Nephron progenitor cell (in vitro differentiated cells): ENCODE measurements around the gene DPF3.

ENCODE experiments used
- DNase-seq: peaks from one replicate; pipeline ENCODE4 v3.0.0; 2021
- H3K27ac Mint-ChIP-seq: 2 replicates; pipeline ENCODE4 v1.8.0; 2021; ENCODE audit warnings: mild to moderate bottlenecking, moderate library complexity, mixed read lengths
- H3K27me3 Mint-ChIP-seq: 2 replicates; pipeline ENCODE4 v1.8.0; 2021; ENCODE audit warnings: mild to moderate bottlenecking, low read depth, mixed read lengths; ENCODE audit not compliant: poor library complexity
- H3K36me3 Mint-ChIP-seq: 2 replicates; pipeline ENCODE4 v1.8.0; 2021; ENCODE audit warnings: low read depth, mixed read lengths
- H3K4me1 Mint-ChIP-seq: 2 replicates; pipeline ENCODE4 v1.8.0; 2021; ENCODE audit warnings: mixed read lengths
- H3K4me3 Mint-ChIP-seq: 2 replicates; pipeline ENCODE4 v1.8.0; 2021; ENCODE audit warnings: mild to moderate bottlenecking, moderate library complexity, mixed read lengths
- H3K9me3 Mint-ChIP-seq: 2 replicates; pipeline ENCODE4 v1.8.0; 2021; ENCODE audit warnings: mild to moderate bottlenecking, moderate library complexity, mixed read lengths
- CTCF ChIP-seq: fragments of 200-600 bp; sonication (generic); IDR thresholded peaks from 2 replicates; pipeline ENCODE4 v1.5.0; 2021; ENCODE audit warnings: antibody characterized with exemption

The DPF3 gene

GRCh38 chr14:72715215-72715849 is 178.6 kb downstream of the DPF3 start:
- no peak for TF ChIP-seq CTCF

GRCh38 chr14:72714871-72715214 is 179.1 kb downstream of the DPF3 start:
- H3K36me3 Mint-ChIP-seq = peaks cover 19% of the 10 kb centered on the region
- no peak for DNase-seq
- H3K27me3 Mint-ChIP-seq = peaks cover 3% of the 10 kb centered on the region
- no peak overlapping the region for H3K27ac Mint-ChIP-seq
- no peak for TF ChIP-seq CTCF
- H3K4me3 Mint-ChIP-seq = no peak overlapping the region
- H3K4me1 Mint-ChIP-seq = peaks cover 31% of the 10 kb centered on the region
- no peaks in the 10 kb centered on the region for H3K9me3 Mint-ChIP-seq

More at GRCh38 chr14:72715215-72715849, 178.6 kb downstream of the DPF3 start:
- H3K4me3 Mint-ChIP-seq = no peak overlapping the region
- H3K36me3 Mint-ChIP-seq = peaks cover 19% of the 10 kb centered on the region
- H3K27ac Mint-ChIP-seq = peak overlapping the region; percentile 88
- H3K27me3 Mint-ChIP-seq = peaks cover 3% of the 10 kb centered on the region
- no peak for DNase-seq
- H3K4me1 Mint-ChIP-seq = peaks cover 31% of the 10 kb centered on the region
- H3K9me3 Mint-ChIP-seq = no peaks in the 10 kb centered on the region

- H3K4me3 Mint-ChIP-seq = no peak overlapping the region
- no peak for TF ChIP-seq CTCF
- peaks cover 32% of the 10 kb centered on the region for H3K4me1 Mint-ChIP-seq
- DNase-seq = no peak
- H3K27ac Mint-ChIP-seq = peak overlapping the region; percentile 19
- no peaks in the 10 kb centered on the region for H3K9me3 Mint-ChIP-seq
- peaks cover 3% of the 10 kb centered on the region for H3K27me3 Mint-ChIP-seq
- H3K36me3 Mint-ChIP-seq = peaks cover 19% of the 10 kb centered on the region
Observed at GRCh38 chr14:72714094-72714493, 179.8 kb downstream of the DPF3 start.

GRCh38 chr14:72711936-72712335 is 182.0 kb downstream of the DPF3 start:
- TF ChIP-seq CTCF = no peak
- peaks cover 6% of the 10 kb centered on the region for H3K27me3 Mint-ChIP-seq
- peaks cover 43% of the 10 kb centered on the region for H3K4me1 Mint-ChIP-seq
- DNase-seq = no peak
- peaks cover 30% of the 10 kb centered on the region for H3K36me3 Mint-ChIP-seq
- H3K4me3 Mint-ChIP-seq = no peak overlapping the region
- no peaks in the 10 kb centered on the region for H3K9me3 Mint-ChIP-seq
- peak overlapping the region; percentile 4 for H3K27ac Mint-ChIP-seq

GRCh38 chr14:72709916-72710611 is 183.8 kb downstream of the DPF3 start:
- DNase-seq = no peak
- H3K27me3 Mint-ChIP-seq = peaks cover 6% of the 10 kb centered on the region
- H3K4me3 Mint-ChIP-seq = no peak overlapping the region
- no peak for TF ChIP-seq CTCF
- H3K9me3 Mint-ChIP-seq = peaks cover 10% of the 10 kb centered on the region
- H3K27ac Mint-ChIP-seq = no peak overlapping the region
- H3K36me3 Mint-ChIP-seq = peaks cover 46% of the 10 kb centered on the region
- peaks cover 25% of the 10 kb centered on the region for H3K4me1 Mint-ChIP-seq
